OCI-LY1 (cell line): ENCODE results near the gene DCDC2.

ENCODE experiments used
- H2AFZ ChIP-seq: fragments of 200-600 bp; sonication (generic), shearing (Covaris generic); 2 replicates; pipeline ENCODE4 v1.6.0; 2014; ENCODE audit warnings: antibody characterized with exemption, mild to moderate bottlenecking, low read length
- H3F3A ChIP-seq: fragments of 200-600 bp; sonication (generic), shearing (Covaris generic); 2 replicates; pipeline ENCODE4 v1.6.0; 2014; ENCODE audit warnings: mild to moderate bottlenecking, antibody characterized with exemption, low read length, moderate library complexity; ENCODE audit not compliant: insufficient read depth
- H3K27ac ChIP-seq: fragments of 200-600 bp; sonication (generic); 2 replicates; pipeline ENCODE4 v1.5.1; 2014; ENCODE audit warnings: low read length, mixed run types, mild to moderate bottlenecking, low read depth; ENCODE audit not compliant: poor library complexity, severe bottlenecking
- H3K27me3 ChIP-seq: fragments of 200-600 bp; sonication (generic); 2 replicates; pipeline ENCODE4 v1.6.0; 2014; ENCODE audit warnings: antibody characterized with exemption, mild to moderate bottlenecking, low read length, moderate library complexity; ENCODE audit not compliant: insufficient read depth
- H3K36me3 ChIP-seq: fragments of 200-600 bp; sonication (generic); 2 replicates; pipeline ENCODE4 v1.6.1; 2014; ENCODE audit warnings: mild to moderate bottlenecking, antibody characterized with exemption, low read length, moderate library complexity, mixed read lengths; ENCODE audit not compliant: insufficient read depth
- H3K4me1 ChIP-seq: fragments of 200-600 bp; sonication (generic); 2 replicates; pipeline ENCODE4 v1.5.1; 2014; ENCODE audit warnings: mild to moderate bottlenecking, low read length, moderate library complexity; ENCODE audit not compliant: insufficient read depth, severe bottlenecking
- H3K4me2 ChIP-seq: fragments of 200-600 bp; sonication (generic), shearing (Covaris generic); 2 replicates; pipeline ENCODE4 v1.6.1; 2014; ENCODE audit warnings: low read length
- H3K4me3 ChIP-seq: fragments of 200-600 bp; sonication (generic); 2 replicates; pipeline ENCODE4 v1.5.1; 2014; ENCODE audit warnings: low read length, low read depth, mild to moderate bottlenecking, mixed read lengths; ENCODE audit not compliant: poor library complexity, severe bottlenecking
- H3K79me2 ChIP-seq: fragments of 200-600 bp; shearing (Covaris generic); 2 replicates; pipeline ENCODE4 v1.6.1; 2016; ENCODE audit warnings: mixed run types, low read length, mixed read lengths; ENCODE audit not compliant: insufficient read depth
- H3K9ac ChIP-seq: fragments of 200-600 bp; sonication (generic), shearing (Covaris generic); 2 replicates; pipeline ENCODE4 v1.6.1; 2014; ENCODE audit warnings: mild to moderate bottlenecking, low read length, mixed read lengths
- H3K9me2 ChIP-seq: fragments of 200-600 bp; sonication (generic), shearing (Covaris generic); 2 replicates; pipeline ENCODE4 v1.6.1; 2014; ENCODE audit warnings: low read depth, mild to moderate bottlenecking, low read length, mixed read lengths
- H3K9me3 ChIP-seq: fragments of 200-600 bp; shearing (Covaris generic); 2 replicates; pipeline ENCODE4 v1.6.1; 2014; ENCODE audit warnings: low read length, mixed read lengths
- H4K20me1 ChIP-seq: fragments of 200-600 bp; sonication (generic), shearing (Covaris generic); 2 replicates; pipeline ENCODE4 v1.6.0; 2016; ENCODE audit warnings: mild to moderate bottlenecking, low read length; ENCODE audit not compliant: insufficient read depth
- EZH2 ChIP-seq: fragments of 200-600 bp; sonication (generic), shearing (Covaris generic); IDR thresholded peaks from 2 replicates; pipeline ENCODE4 v1.8.0; 2017; ENCODE audit warnings: borderline replicate concordance, mixed run types, mild to moderate bottlenecking, antibody characterized with exemption, low read length, moderate library complexity, mixed read lengths
- TF ChIP-seq, protein P1 (sequence below): fragments of 200-600 bp; sonication (generic), shearing (Covaris generic); IDR thresholded peaks from 2 replicates; pipeline ENCODE4 v1.5.1; 2017; ENCODE audit warnings: mild to moderate bottlenecking, antibody characterized with exemption, low read length, moderate library complexity, mixed read lengths

DCDC2 gene

DNA sequence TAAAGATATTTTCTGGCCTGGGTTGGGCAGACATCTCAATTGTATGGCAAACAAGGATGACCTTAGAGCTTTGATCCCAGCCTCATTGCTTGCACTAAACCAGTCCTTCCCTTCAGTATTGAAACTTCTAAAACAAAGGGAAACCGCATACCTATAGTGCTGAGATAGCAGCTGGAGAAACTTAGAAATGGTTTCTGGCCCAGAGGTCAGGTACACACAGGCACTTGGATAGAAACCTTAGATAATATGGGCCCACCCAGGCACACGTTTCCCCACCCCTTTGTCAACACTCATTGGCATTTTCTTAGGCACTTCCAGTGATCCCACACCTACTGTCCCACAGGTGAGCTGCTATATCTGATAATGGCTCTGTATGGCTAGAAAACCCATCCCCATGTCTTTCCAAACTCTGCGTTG is 209.7 kb downstream of the DCDC2 start:
- no peaks in the 10 kb centered on the region for H3F3A ChIP-seq
- no peak overlapping the region for H3K9ac ChIP-seq
- no peaks in the 10 kb centered on the region for H3K36me3 ChIP-seq
- TF ChIP-seq, protein P1, sequence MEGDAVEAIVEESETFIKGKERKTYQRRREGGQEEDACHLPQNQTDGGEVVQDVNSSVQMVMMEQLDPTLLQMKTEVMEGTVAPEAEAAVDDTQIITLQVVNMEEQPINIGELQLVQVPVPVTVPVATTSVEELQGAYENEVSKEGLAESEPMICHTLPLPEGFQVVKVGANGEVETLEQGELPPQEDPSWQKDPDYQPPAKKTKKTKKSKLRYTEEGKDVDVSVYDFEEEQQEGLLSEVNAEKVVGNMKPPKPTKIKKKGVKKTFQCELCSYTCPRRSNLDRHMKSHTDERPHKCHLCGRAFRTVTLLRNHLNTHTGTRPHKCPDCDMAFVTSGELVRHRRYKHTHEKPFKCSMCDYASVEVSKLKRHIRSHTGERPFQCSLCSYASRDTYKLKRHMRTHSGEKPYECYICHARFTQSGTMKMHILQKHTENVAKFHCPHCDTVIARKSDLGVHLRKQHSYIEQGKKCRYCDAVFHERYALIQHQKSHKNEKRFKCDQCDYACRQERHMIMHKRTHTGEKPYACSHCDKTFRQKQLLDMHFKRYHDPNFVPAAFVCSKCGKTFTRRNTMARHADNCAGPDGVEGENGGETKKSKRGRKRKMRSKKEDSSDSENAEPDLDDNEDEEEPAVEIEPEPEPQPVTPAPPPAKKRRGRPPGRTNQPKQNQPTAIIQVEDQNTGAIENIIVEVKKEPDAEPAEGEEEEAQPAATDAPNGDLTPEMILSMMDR = no peak
- TF ChIP-seq EZH2 = no peak
- no peak overlapping the region for H3K4me2 ChIP-seq
- no peaks in the 10 kb centered on the region for H3K9me2 ChIP-seq
- no peaks in the 10 kb centered on the region for H3K4me1 ChIP-seq
- no peak overlapping the region for H3K4me3 ChIP-seq
- no peaks in the 10 kb centered on the region for H3K27me3 ChIP-seq
- H4K20me1 ChIP-seq = no peaks in the 10 kb centered on the region
- no peak overlapping the region for H3K27ac ChIP-seq
- H3K79me2 ChIP-seq = no peaks in the 10 kb centered on the region
- H3K9me3 ChIP-seq = no peaks in the 10 kb centered on the region
- H2AFZ ChIP-seq = no peak overlapping the region

DNA sequence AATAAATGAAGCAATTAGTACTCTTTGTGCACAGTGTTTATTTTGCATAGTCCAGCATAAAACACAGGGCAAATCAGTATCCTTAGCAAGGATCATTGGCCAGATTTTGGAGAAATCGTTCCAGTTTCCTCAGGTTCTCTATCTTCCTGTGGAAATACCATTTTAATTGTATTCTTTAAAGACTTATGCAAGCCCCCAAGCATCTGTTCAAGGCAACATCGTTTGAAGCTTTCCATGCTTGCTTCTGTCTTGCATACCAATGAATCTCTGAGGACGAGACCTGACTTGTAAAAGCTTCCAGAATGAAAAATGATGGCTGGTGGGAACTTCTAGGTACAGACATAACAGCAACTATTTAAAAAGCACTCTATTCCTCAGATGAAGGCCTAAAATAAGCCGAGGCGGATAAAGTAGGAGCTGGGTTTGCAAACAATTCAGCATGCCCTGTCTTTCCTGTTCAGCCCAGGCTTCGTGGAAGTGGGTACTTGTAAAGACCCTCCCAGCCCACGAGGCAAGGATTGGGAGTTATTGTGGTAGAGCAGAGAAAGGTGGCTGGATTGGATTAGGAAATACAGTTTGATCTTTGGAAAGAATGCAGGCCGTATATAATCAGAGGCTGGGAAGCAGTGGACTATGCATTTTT is 210.2 kb downstream of the DCDC2 start:
- no peaks in the 10 kb centered on the region for H3K9me2 ChIP-seq
- H3K9me3 ChIP-seq = no peaks in the 10 kb centered on the region
- no peak overlapping the region for H3K4me2 ChIP-seq
- no peaks in the 10 kb centered on the region for H3K4me1 ChIP-seq
- no peak overlapping the region for H3K4me3 ChIP-seq
- no peaks in the 10 kb centered on the region for H4K20me1 ChIP-seq
- H3K27ac ChIP-seq = no peak overlapping the region
- no peaks in the 10 kb centered on the region for H3K79me2 ChIP-seq
- TF ChIP-seq, protein P1 = no peak
- TF ChIP-seq EZH2 = no peak
- no peaks in the 10 kb centered on the region for H3F3A ChIP-seq
- no peak overlapping the region for H2AFZ ChIP-seq
- no peaks in the 10 kb centered on the region for H3K27me3 ChIP-seq
- H3K9ac ChIP-seq = no peak overlapping the region
- no peaks in the 10 kb centered on the region for H3K36me3 ChIP-seq

DNA sequence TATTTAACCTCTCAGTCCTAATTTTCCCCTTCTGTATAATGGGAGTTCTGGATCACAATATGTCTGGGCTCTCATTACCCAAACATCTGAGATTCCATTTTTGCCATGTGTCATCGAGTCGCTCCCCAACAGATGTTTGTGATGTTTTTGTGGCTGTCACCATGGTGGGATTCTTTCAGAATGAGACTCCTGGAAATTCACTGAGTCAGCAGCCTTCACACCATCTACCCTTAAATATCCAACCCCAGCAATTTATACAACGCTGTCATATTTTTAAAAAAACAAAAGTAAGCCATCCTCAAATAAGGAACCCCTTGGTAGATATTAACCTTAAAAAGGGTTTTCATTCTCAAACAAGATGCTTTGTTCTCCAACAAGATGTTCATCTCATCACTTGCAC is 211.0 kb downstream of the DCDC2 start:
- Histone ChIP-seq H3K27ac (no peak overlapping the region), H3K79me2 (no peaks in the 10 kb centered on the region), H4K20me1 (no peaks in the 10 kb centered on the region), H3K9me2 (no peaks in the 10 kb centered on the region), H3K9me3 (no peaks in the 10 kb centered on the region), H3K27me3 (no peaks in the 10 kb centered on the region), H3F3A (no peaks in the 10 kb centered on the region), H3K4me1 (no peaks in the 10 kb centered on the region), H3K4me2 (no peak overlapping the region), H3K4me3 (no peak overlapping the region), H2AFZ (no peak overlapping the region), H3K9ac (no peak overlapping the region), H3K36me3 (no peaks in the 10 kb centered on the region)
- TF ChIP-seq, protein P1 = no peak
- no peak for TF ChIP-seq EZH2
